Breast epithelium (tissue), 4 donors: ENCODE data around the gene PPP1R16B. TPM values are rescaled to one million over a fixed set of nuclear protein-coding genes. Genes with fewer than 3 reads are reported as not detected.

Experiments used
- DNase-seq, 2 donors: peaks; one replicate each; pipeline ENCODE4 v3.0.0-alpha.2; 2019; ENCODE audit warnings: low spot score in 2 of 2
- H3K27ac ChIP-seq, 2 donors: fragments of 200-600 bp; sonication (generic) in 1 of 2; one replicate each; pipeline ENCODE4 v1.5.1; 2016 to 2019; ENCODE audit warnings: mild to moderate bottlenecking in 1 of 2
- H3K27me3 ChIP-seq, 2 donors: fragments of 200-600 bp; sonication (generic) in 1 of 2; one replicate each; pipeline versions ENCODE4 v1.5.1 to v1.6.0; 2017 to 2019; ENCODE audit warnings: control low read depth in 1 of 2, mild to moderate bottlenecking in 1 of 2
- H3K36me3 ChIP-seq: fragments of 200-600 bp; one replicate; pipeline ENCODE4 v1.5.1; 2019
- H3K4me1 ChIP-seq, 2 donors: fragments of 200-600 bp; sonication (generic); one replicate each; pipeline ENCODE4 v1.5.1; 2016 to 2019; ENCODE audit warnings: control low read depth in 1 of 2
- H3K4me3 ChIP-seq, 3 donors: fragments of 200-600 bp; sonication (generic); 1 replicate in 2 of 3; 2 replicates in 1 of 3; pipeline ENCODE4 v1.5.1; 2016 to 2019; ENCODE audit warnings: mild to moderate bottlenecking in 3 of 3, moderate library complexity in 2 of 3
- H3K9me3 ChIP-seq, 2 donors: fragments of 200-600 bp; sonication (generic) in 1 of 2; one replicate each; pipeline ENCODE4 v1.5.1; 2016 to 2019; ENCODE audit warnings: control low read depth in 1 of 2
- POLR2A ChIP-seq: fragments of 450-650 bp; IDR thresholded peaks from one replicate; pipeline ENCODE4 v1.6.1; 2016; ENCODE audit warnings: antibody characterized with exemption, mild to moderate bottlenecking, moderate library complexity
- POLR2AphosphoS5 ChIP-seq, 3 donors: sonication (generic); formaldehyde crosslinking; IDR thresholded peaks; one replicate each; pipeline ENCODE4 v1.6.1; 2017; ENCODE audit warnings: antibody characterized with exemption in 3 of 3
- intact Hi-C: fragments of 100-400 bp; cut with DNase I; formaldehyde crosslinking; loops from one replicate; pipeline ENCODE4 v1.15.1; 2023; ENCODE audit warnings: low total_unique reads
- total RNA-seq, 3 donors: library from RNA; depleted of rRNA; stranded (reverse); fragments of >200 nt; gene quantifications; one replicate each; pipeline ENCODE4 v1.1.0, GENCODE V29; 2016
- TF ChIP-seq, protein P1 (sequence below), 3 donors: fragments of 450-650 bp; IDR thresholded peaks; one replicate each; pipeline ENCODE4 v1.5.1; 2016 to 2017; ENCODE audit warnings: antibody characterized with exemption in 3 of 3, mild to moderate bottlenecking in 3 of 3, moderate library complexity in 3 of 3

PPP1R16B gene
- total RNA-seq, 3 donors from 2014 or later, result 3.7 to 10.8 (median 8.2) TPM

DNA sequence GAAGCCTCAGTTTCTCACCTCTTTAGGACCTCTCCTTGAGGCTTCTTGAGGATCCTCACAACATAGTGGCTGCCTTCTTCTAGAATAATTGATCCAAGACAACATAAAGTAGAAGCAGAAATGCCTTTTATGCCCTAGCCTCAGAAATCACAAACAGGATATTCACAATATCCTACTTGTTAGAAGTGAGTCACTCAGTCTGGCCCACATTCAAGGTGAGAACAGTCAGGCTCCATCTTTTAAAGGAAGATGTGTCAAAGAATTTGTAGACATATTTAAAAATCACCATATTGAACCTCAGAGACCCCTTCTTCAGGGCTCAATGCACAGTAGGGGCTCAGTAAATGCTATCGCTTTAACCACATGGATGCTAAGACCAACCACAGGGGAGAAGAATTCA is 99.9 kb downstream of the PPP1R16B start:
- H3K36me3 ChIP-seq, result no peaks in the 10 kb centered on the region
- intact Hi-C loops, result no loop called here

DNA sequence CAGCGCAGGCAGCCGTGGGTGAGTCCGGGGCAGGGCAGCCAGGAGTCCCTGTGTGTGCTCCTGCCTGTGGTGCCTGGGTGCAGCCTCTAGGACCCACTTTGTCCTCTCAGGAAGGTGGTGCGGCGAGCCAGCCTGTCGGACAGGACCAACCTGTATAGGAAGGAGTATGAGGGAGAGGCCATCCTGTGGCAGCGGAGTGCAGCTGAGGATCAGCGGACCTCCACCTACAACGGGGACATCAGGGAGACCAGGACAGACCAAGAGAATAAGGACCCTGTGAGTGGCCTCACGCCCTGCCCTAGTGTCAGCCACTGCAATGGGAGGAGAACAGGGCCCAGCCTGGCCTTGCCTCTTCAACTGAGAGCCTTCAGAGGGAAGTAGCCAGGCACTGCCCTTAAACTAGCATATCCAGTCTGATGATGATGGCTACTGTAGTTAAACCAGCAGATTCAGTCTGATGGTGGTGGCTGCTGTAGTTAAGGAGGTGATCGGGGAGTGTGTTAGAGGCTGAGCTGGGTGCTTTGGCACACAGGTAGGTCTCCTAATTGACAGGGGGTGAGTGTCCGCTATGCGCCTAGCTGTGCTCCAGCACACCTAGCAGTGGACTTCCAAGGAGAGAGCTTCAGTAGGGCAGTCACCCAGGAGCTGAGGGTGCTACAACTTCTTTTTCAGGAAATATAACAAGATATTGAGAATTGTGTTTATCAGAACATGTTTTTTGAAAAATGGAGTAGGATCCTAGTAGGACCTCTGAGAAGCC is 102.6 kb downstream of the PPP1R16B start:
- Histone ChIP-seq H3K36me3 (no peaks in the 10 kb centered on the region), H3K27ac (no peak overlapping the region), H3K4me3 (no peak overlapping the region), H3K27me3 (no peaks in the 10 kb centered on the region), H3K9me3 (peaks cover 3 to 13% of the 10 kb centered on the region in 2 donors), H3K4me1 (no peaks in the 10 kb centered on the region)
- intact Hi-C loops, result no loop called here
- no peak for DNase-seq
- TF ChIP-seq, protein P1, sequence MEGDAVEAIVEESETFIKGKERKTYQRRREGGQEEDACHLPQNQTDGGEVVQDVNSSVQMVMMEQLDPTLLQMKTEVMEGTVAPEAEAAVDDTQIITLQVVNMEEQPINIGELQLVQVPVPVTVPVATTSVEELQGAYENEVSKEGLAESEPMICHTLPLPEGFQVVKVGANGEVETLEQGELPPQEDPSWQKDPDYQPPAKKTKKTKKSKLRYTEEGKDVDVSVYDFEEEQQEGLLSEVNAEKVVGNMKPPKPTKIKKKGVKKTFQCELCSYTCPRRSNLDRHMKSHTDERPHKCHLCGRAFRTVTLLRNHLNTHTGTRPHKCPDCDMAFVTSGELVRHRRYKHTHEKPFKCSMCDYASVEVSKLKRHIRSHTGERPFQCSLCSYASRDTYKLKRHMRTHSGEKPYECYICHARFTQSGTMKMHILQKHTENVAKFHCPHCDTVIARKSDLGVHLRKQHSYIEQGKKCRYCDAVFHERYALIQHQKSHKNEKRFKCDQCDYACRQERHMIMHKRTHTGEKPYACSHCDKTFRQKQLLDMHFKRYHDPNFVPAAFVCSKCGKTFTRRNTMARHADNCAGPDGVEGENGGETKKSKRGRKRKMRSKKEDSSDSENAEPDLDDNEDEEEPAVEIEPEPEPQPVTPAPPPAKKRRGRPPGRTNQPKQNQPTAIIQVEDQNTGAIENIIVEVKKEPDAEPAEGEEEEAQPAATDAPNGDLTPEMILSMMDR (IDR thresholded peaks at IDR 0.05), result no peak
- TF ChIP-seq POLR2AphosphoS5 (IDR thresholded peaks at IDR 0.05), result no peak
- no peak for TF ChIP-seq POLR2A

More for the DNA sequence above, 99.9 kb downstream of the PPP1R16B start:
- no peak overlapping the region for H3K4me3 ChIP-seq
- TF ChIP-seq, protein P1 (IDR thresholded peaks at IDR 0.05), result no peak
- TF ChIP-seq POLR2AphosphoS5 (IDR thresholded peaks at IDR 0.05) (no peak), POLR2A (no peak)
- H3K9me3 ChIP-seq, result peaks cover 3 to 13% of the 10 kb centered on the region in 2 donors
- no peaks in the 10 kb centered on the region for H3K4me1 ChIP-seq
- DNase-seq, result no peak
- no peak overlapping the region for H3K27ac ChIP-seq
- H3K27me3 ChIP-seq, result no peaks in the 10 kb centered on the region

DNA sequence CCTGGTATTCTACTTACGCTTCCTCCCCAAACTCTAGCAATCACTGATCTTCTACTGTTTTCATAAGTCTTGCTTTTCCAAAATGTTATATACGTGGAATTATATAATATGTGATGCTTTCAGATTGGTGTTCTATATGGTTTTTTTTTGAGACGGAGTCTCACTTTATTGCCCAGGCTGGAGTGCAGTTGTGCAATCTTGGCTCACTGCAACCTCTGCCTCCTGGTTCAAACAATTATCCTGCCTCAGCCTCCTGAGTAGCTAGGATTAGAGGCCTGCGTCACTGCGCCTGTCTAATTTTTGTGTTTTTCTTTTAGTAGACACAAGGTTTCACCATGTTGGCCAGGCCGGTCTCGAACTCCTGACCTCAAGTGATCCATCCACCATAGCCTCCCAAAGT is 109.9 kb downstream of the PPP1R16B start:
- no peak overlapping the region for H3K4me3 ChIP-seq
- intact Hi-C loops, result loop anchor here (2.0 kb wide), 1 partner anchor 37 kb away; no protein-coding TSS in a partner anchor
- no peaks in the 10 kb centered on the region for H3K4me1 ChIP-seq
- H3K9me3 ChIP-seq, result no peaks in the 10 kb centered on the region
- TF ChIP-seq POLR2A (no peak), POLR2AphosphoS5 (IDR thresholded peaks at IDR 0.05) (no peak)
- TF ChIP-seq, protein P1 (IDR thresholded peaks at IDR 0.05), result no peak
- peaks cover 0 to 3% of the 10 kb centered on the region in 2 donors for H3K27me3 ChIP-seq
- no peaks in the 10 kb centered on the region for H3K36me3 ChIP-seq
- no peak overlapping the region for H3K27ac ChIP-seq
- no peak for DNase-seq

DNA sequence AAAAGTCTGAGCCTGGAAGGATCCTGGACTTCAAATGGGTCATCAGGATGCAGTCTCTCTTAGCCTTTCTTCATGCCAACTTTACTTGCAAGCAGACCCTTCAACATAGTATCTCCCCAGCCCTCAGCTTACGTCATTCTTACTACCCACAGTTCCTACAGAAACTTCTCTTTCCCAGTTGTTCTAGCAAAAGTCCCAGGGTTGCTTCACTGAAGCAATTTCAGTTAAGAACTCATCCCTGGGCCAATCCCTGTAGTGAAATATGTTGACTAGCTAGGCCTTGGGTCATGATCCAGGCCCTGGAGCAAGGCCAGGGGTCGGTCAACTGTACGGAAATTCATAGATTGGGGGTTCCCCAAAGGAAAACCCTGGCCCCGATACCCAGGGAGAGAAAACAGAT is 112.2 kb downstream of the PPP1R16B start:
- no peak overlapping the region for H3K4me3 ChIP-seq
- H3K27me3 ChIP-seq, result peaks cover 0 to 3% of the 10 kb centered on the region in 2 donors
- DNase-seq, result no peak
- no peaks in the 10 kb centered on the region for H3K36me3 ChIP-seq
- H3K9me3 ChIP-seq, result no peaks in the 10 kb centered on the region
- H3K27ac ChIP-seq, result no peak overlapping the region
- TF ChIP-seq POLR2A (no peak), POLR2AphosphoS5 (IDR thresholded peaks at IDR 0.05) (no peak)
- TF ChIP-seq, protein P1 (IDR thresholded peaks at IDR 0.05), result no peak
- no peaks in the 10 kb centered on the region for H3K4me1 ChIP-seq
- intact Hi-C loops, result no loop called here

DNA sequence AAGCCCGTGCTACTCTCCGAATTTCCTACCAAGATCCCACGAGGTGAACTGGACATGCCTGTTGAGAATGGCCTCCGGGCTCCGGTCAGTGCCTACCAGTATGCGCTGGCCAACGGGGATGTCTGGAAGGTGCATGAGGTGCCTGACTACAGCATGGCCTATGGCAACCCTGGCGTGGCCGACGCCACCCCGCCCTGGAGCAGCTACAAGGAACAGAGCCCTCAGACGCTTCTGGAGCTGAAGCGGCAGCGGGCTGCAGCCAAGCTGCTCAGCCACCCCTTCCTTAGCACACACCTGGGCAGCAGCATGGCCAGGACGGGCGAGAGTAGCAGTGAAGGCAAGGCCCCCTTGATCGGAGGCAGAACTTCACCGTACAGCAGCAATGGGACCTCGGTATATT is 112.7 kb downstream of the PPP1R16B start:
- no peaks in the 10 kb centered on the region for H3K4me1 ChIP-seq

More for the DNA sequence above, 112.7 kb downstream of the PPP1R16B start:
- no peaks in the 10 kb centered on the region for H3K36me3 ChIP-seq
- H3K27me3 ChIP-seq, result peaks cover 0 to 3% of the 10 kb centered on the region in 2 donors
- no peaks in the 10 kb centered on the region for H3K9me3 ChIP-seq
- H3K27ac ChIP-seq, result no peak overlapping the region
- DNase-seq, result no peak
- no peak overlapping the region for H3K4me3 ChIP-seq
- TF ChIP-seq, protein P1 (IDR thresholded peaks at IDR 0.05), result no peak
- no peak for TF ChIP-seq POLR2AphosphoS5 (IDR thresholded peaks at IDR 0.05)
- TF ChIP-seq POLR2A, result no peak
- intact Hi-C loops, result no loop called here
